ENCODE measurements around the gene RRAGB. TPM values are rescaled to one million over a fixed set of nuclear protein-coding genes. Genes with fewer than 3 reads are reported as not detected.

Gene RRAGB
- total RNA-seq, 1 donor from 2014 or later: 15.7 TPM

- peaks cover 3% of the 10 kb centered on the region for H3F3A ChIP-seq (ENCODE audit: low read depth)
- no peaks in the 10 kb centered on the region for H3K79me2 ChIP-seq (ENCODE audit: low read depth)
- H2AFZ ChIP-seq (replicated peaks): no peak overlapping the region
- no peaks in the 10 kb centered on the region for H3K9me3 ChIP-seq (ENCODE audit: low read depth)
- Mint-ChIP-seq H3K36me3 (no peaks in the 10 kb centered on the region), H3K9me3 (peaks cover 2% of the 10 kb centered on the region), H3K27ac (no peak overlapping the region), H3K27me3 (ENCODE audit: insufficient read depth, low read depth) (no peaks in the 10 kb centered on the region), H3K4me1 (no peaks in the 10 kb centered on the region), H3K4me3 (no peak overlapping the region)
- no peak overlapping the region for H3K4me2 ChIP-seq
- H3K4me1 ChIP-seq: no peaks in the 10 kb centered on the region
- no peak overlapping the region for H3K4me3 ChIP-seq
- no peaks in the 10 kb centered on the region for H3K36me3 ChIP-seq
- TF ChIP-seq EZH2phosphoT487 (IDR thresholded peaks at IDR 0.05) (no peak), EZH2 (IDR thresholded peaks at IDR 0.05) (no peak), CTCF (IDR thresholded peaks at IDR 0.05) (no peak)
- no peaks in the 10 kb centered on the region for H3K27me3 ChIP-seq
- H4K20me1 ChIP-seq (ENCODE audit: low read depth): no peaks in the 10 kb centered on the region
- DNase-seq (ENCODE audit: low spot score): no peak
- no peak overlapping the region for H3K27ac ChIP-seq
- no peak overlapping the region for H3K9ac ChIP-seq
These were observed 60.8 kb downstream of the RRAGB start for GRCh38 chrX:55778322-55778721.

GRCh38 chrX:55783723-55784122 lies 66.2 kb downstream of the RRAGB start:
- H3F3A ChIP-seq (ENCODE audit: low read depth): peaks cover 3% of the 10 kb centered on the region
- H3K4me2 ChIP-seq: no peak overlapping the region
- no peak overlapping the region for H3K4me3 ChIP-seq
- H3K36me3 ChIP-seq: no peaks in the 10 kb centered on the region
- H3K4me3 Mint-ChIP-seq: no peak overlapping the region
- no peak overlapping the region for H2AFZ ChIP-seq (replicated peaks)
- H3K9ac ChIP-seq: no peak overlapping the region
- no peaks in the 10 kb centered on the region for H3K27me3 ChIP-seq
- no peaks in the 10 kb centered on the region for H3K9me3 ChIP-seq (ENCODE audit: low read depth)
- DNase-seq (ENCODE audit: low spot score): no peak
- H3K4me1 Mint-ChIP-seq: no peaks in the 10 kb centered on the region
- no peak overlapping the region for H3K27ac Mint-ChIP-seq
- no peaks in the 10 kb centered on the region for H3K36me3 Mint-ChIP-seq
- H3K9me3 Mint-ChIP-seq: no peaks in the 10 kb centered on the region
- no peak overlapping the region for H3K27ac ChIP-seq
- H3K79me2 ChIP-seq (ENCODE audit: low read depth): no peaks in the 10 kb centered on the region
- no peak for TF ChIP-seq EZH2phosphoT487 (IDR thresholded peaks at IDR 0.05)
- TF ChIP-seq EZH2 (IDR thresholded peaks at IDR 0.05): no peak
- no peak for TF ChIP-seq CTCF (IDR thresholded peaks at IDR 0.05)
- no peaks in the 10 kb centered on the region for H3K4me1 ChIP-seq
- H4K20me1 ChIP-seq (ENCODE audit: low read depth): no peaks in the 10 kb centered on the region
- no peaks in the 10 kb centered on the region for H3K27me3 Mint-ChIP-seq (ENCODE audit: insufficient read depth, low read depth)

- Histone ChIP-seq H4K20me1 (ENCODE audit: low read depth) (no peaks in the 10 kb centered on the region), H3K4me2 (no peak overlapping the region), H3K79me2 (ENCODE audit: low read depth) (no peaks in the 10 kb centered on the region), H3K4me3 (no peak overlapping the region), H3K27me3 (no peaks in the 10 kb centered on the region), H2AFZ (replicated peaks) (no peak overlapping the region), H3K9me3 (ENCODE audit: low read depth) (no peaks in the 10 kb centered on the region), H3K4me1 (no peaks in the 10 kb centered on the region), H3F3A (ENCODE audit: low read depth) (no peaks in the 10 kb centered on the region), H3K27ac (no peak overlapping the region), H3K9ac (no peak overlapping the region), H3K36me3 (no peaks in the 10 kb centered on the region)
- no peak for DNase-seq (ENCODE audit: low spot score)
- no peaks in the 10 kb centered on the region for H3K27me3 Mint-ChIP-seq (ENCODE audit: insufficient read depth, low read depth)
- H3K4me3 Mint-ChIP-seq: no peak overlapping the region
- H3K27ac Mint-ChIP-seq: no peak overlapping the region
- no peaks in the 10 kb centered on the region for H3K4me1 Mint-ChIP-seq
- no peak for TF ChIP-seq EZH2phosphoT487 (IDR thresholded peaks at IDR 0.05)
- no peak for TF ChIP-seq CTCF (IDR thresholded peaks at IDR 0.05)
- TF ChIP-seq EZH2 (IDR thresholded peaks at IDR 0.05): no peak
- no peaks in the 10 kb centered on the region for H3K9me3 Mint-ChIP-seq
- H3K36me3 Mint-ChIP-seq: no peaks in the 10 kb centered on the region
These were observed 69.5 kb downstream of the RRAGB start for GRCh38 chrX:55787063-55787462.
